Fibroblast of skin of left biceps (primary cell): ENCODE results near the gene CDC42BPA.
"Not testable (repeated sequence)": the region's sequence is repeated elsewhere in the genome, so short reads cannot be mapped to it uniquely, and the experiment has no call there.

Source experiments
- DNase-seq, 2 experiments: peaks; one replicate each; pipeline ENCODE4 v3.0.0-alpha.2; 2013; ENCODE audit warnings: low read depth in 2 of 2

CDC42BPA gene

DNA sequence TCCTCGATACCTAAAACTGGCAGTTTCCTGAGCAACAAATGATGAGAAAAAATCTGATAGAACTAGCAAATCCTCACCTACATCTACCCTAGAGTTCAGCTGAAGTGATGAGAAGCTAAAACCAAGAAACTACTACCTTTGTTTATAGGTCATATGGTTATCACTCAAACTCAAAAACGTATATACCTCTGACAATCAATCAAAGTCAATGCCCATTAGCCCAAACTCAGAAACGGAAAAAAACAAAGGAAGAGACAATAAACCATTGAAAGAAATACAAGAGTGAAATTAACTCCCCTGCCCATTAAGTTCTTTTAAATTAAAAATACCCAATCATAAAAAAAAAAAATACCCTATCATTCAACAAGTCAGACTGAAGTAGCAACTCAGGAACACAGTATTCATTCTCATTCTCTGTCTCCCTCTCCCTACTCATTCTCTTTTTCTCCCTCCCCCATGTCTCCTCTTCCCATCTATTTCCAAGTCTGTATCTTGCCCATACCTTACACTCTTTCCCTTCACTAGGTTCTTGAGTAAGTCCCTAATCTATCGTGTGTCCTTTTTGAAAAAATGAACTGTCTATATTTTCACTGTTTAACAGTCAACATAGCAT is 6.8 kb downstream of the CDC42BPA start:
- no peak for DNase-seq

DNA sequence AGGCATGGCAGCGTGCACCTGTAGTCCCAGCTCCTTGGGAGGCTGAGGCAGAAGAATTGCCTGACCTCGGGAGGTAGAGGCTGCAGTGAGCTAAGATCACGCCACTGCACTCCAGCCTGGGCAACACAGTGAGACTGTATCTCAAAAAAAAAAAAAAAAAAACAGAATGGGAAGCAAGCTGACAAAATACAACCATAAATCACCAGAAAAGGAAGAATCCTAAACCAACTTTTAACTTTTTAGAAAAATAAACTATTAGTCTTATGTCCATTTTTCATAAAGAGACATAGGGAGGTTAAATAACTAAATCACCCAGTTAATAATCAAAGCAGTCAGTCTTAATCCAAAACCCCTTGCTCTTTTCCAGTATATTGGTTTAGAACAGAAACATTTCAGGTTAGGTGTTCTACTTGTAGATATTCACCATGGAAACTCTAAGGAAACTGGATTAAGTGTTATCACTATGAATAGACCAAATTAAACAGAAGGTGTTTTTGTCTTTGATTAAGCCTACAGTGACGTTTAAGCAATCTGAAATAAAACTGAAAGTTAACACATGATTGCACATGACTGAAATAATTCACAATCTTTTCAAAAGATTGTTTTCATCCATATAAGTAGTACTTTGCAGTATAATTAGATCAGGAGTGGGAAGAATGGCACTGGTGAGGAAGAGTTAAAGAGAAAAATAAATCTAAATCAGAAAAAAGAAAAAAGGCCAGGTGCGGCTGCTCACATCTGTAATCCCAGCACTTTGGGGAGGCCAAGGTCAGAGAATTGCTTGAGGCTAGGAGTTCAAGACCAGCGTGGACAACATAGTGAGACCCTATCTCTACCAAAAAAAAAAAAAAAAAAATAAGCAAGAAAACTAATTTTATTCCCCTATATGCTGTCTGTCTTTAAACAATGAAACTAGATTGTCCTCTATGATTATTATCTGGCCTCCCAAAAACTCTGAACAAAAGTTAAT is 9.6 kb downstream of the CDC42BPA start:
- no peak for DNase-seq

DNA sequence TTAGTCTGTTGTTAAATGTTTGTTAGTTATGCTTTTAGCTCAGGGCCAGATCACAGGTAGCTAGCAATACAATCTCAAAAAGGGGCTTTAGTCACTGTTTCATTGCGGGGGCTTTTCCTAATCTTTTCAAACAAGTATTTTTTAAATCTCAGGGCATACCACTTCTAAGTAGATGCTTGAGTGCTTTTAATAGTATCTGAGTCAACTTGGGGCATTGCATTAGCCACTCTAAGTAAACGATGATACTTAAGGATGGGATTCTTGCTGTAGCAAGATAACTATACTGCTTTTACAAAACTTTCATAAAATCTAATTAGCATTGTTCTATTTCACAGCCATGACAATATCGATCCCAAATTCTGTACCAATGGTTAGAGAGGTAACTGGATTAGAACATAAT is 11.6 kb downstream of the CDC42BPA start:
- DNase-seq = no peak

- no peak for DNase-seq
These were observed 12.2 kb downstream of the CDC42BPA start for GRCh38 chr1:227305894-227306626.

DNA sequence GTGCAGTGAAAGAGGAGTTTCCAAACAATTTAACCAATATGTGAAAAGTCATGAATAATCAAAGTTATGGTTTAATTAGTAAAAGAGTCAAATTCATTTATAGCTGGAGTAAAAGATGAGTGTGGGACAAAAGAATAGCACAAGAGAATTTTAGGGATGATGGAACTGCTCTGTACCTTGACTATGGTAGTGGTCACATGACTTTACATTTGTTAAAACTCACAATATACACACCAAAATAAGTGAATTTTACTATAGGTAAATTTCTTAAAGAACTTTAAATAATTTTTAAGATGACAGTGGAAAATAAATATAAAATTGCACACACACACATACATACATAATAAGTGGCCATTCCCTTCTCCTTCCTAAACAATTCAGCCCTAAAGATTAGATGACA is 13.6 kb downstream of the CDC42BPA start:
- no peak for DNase-seq

GRCh38 chr1:227303662-227304061 is 14.6 kb downstream of the CDC42BPA start:
- DNase-seq = no peak

DNA sequence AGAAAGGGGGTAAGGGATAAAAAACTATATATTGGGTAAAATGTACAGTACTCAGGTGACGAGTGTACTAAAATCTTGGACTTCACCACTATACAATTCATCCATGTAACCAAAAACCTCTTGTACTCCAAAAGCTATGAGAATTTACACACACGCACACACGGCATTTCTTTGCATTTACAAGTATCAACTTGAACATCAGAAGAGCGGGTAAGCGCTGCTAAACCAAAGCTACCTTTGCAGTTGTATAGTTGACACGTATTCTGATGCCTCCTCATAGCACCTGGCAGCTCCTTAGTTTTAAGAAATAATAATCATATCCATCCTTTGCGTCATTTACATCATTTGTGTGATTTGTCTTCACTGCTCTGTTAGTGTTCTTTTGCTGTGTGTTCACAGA is 17.6 kb downstream of the CDC42BPA start:
- DNase-seq = no peak

DNA sequence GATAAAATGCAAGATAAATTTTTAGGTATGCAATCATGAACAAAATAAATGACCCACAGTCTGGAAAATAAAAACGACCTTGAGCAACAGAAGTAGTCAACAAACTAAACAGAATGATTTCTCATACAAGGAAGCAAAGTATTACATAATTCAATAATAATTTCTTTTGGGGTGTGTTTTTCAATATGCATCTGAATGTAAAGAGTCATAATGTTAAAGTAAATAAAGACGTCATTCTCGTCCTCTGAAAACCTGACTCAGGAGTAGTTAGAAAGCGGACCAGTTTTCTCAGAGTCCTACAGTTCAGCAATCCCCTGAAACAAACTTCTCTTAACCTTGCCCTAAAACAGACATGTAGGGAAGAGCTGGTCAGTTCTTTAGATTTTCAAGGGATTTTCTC is 18.6 kb downstream of the CDC42BPA start:
- DNase-seq = no peak

GRCh38 chr1:227299241-227299627 is 19.1 kb downstream of the CDC42BPA start:
- peak in 1 of 2 experiments; percentile 25 for DNase-seq

DNA sequence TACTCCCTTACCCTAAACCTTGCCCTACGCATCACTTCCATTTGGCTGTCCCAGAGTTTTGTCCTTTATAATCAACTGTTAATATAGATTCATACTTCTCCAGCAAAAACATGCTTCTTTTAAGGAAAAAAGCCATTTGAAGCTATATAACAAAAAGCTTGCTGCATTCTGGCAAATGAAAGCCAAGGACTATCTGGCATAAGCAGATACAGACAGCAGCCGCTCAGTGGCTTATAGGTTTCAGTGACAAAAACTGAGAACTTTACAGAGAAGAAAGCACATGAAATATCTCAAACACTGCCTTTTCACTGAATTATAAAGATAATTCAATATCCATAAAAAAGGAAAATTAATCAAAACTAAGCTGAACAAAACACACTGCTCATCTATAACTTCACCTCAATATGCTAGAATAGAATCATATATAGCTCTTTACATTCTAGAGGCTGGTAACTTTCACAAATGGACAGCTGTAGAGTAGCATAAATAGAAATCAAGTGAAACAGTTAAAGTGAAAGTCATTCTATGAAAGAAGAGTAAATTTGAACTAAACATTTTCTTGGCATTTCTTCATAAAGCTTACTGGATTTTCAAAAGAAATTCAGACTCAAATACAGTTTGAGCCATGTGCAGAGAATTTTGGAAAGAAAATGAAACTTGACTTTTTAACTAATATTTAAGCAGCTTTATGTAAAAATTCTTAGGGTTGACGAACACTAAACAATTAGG is 19.6 kb downstream of the CDC42BPA start:
- no peak for DNase-seq

DNA sequence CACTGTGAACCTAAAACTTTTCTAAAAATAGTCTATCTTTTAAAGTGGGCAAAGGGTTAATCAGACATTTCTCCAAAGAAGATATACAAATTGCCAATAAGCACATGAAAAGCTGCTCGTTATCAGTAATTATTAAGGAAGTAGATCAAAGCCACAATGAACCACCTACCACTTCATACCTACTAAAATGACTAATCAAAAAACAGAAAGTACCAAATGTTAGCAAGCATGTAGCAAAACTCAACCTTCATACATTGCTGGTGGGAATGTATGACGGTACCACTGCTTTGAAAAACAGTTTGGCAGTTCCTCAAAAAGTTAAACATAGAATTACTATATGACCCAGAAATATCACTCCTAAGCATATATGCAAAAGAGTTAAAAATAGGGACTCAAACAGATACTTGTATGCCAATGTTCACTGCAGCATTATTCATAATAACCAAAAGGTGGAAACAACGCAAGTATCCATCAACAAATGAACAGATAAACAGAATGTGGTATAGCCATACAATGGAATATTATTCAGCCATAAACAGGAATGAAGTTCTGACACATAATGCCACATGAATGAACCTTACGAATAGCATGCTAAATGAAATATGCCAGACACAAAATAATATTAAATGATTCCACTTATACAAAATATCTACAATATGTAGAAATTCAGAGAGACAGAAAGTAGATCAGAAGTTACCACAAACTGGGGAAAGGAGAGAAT is 21.1 kb downstream of the CDC42BPA start:
- no peak for DNase-seq

DNA sequence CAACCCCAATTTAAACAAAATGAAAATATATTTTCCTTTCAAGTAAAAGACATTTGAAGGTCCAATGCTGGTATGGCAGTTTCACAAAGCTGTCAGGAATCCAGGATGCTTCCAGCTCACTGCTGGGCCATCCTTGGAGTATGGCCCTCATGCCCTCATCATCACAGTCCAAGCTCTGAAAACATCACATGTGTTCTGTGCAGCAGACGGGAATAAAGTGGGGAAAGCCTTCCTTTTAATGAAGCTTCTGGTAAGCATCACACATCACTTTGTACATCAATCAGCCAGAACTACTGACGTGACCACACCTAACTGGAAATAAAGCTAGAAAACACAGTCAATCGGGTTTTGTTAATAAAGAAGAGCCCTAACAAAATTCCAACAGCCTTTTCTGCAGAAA is 22.7 kb downstream of the CDC42BPA start:
- DNase-seq = no peak

DNA sequence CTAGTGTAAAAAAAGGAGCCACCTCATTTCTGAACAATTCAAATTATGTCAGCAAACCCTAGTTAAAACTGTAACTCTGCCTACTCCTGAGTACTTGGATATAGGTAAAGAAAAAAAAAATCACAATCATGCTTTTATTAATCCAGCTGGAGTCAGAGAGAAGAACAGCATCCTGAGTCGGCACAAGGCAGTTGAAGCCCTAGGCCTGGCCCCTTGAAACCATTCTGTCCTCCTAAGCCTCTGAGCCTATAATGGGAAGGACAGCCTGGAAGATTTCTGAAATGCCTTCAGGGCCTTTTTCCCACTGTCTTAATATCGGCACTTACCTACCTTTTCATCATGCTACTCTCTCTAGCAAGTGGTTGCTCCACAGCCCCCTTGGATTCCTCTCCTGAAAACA is 32.5 kb downstream of the CDC42BPA start:
- DNase-seq = no peak

DNA sequence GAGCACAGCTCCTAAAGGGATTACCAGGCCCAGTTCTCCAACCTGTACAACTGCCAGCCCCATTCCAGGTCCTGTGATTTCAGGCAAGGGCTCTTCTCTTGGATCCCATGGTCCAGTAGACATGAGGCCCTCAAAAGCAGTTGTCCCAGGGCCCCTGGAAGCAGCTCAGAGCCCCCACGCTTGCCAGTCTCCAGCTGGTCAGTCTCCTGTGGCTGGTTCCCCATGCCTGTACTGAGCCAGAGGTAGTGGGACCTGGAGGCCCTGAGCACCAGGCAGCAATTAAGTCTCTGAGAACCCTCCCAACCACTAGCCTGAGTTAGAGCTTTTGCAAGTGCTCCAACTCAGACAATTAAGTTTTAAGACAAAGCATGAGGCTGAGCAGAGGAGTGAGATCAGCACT is 36.9 kb downstream of the CDC42BPA start:
- DNase-seq = no peak

DNA sequence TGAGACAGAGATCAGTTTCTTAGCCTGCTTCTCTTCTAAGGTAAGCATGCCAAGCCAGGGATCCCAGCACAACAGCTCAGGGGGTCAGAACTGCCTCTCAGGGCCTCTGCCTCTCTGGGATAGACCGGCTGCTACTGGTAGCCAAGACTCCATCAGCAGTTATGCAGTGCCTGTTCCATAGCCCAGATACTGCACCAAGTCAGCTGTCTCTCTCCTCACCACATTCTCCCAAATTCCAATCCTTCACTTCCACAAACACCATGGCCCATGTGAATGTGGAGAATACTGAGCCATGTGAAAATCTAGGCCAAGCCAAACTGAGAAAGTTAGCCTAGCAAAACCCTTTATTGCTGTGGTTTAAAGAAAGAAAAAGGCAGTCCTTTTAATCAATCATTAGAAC is 37.5 kb downstream of the CDC42BPA start:
- DNase-seq = no peak

- not testable (repeated sequence) for DNase-seq
These were observed 42.1 kb downstream of the CDC42BPA start for GRCh38 chr1:227276156-227276693.

DNA sequence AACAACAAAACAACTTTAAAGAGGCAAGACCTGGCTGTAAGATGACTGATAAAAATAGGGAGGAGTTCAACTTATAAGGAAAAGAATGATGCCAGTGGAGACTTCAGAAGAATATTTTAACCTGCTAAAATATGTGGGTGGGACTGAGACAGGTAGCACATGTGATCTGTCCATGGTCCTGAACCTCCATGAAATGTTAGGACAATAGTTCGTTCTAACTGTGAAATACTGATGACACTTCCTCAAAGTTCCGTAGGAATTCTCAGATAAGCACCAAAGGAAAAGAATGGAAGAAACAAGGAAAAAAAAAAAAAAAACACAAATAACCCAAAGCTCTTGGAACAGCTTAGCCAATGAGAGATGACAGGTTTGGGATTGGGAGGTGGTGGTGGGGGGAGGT is 44.7 kb downstream of the CDC42BPA start:
- no peak for DNase-seq

GRCh38 chr1:227272428-227272827 is 45.9 kb downstream of the CDC42BPA start:
- no peak for DNase-seq

- DNase-seq = peak in 1 of 2 experiments; percentile 6
These were observed 47.7 kb downstream of the CDC42BPA start for GRCh38 chr1:227270554-227270953.

DNA sequence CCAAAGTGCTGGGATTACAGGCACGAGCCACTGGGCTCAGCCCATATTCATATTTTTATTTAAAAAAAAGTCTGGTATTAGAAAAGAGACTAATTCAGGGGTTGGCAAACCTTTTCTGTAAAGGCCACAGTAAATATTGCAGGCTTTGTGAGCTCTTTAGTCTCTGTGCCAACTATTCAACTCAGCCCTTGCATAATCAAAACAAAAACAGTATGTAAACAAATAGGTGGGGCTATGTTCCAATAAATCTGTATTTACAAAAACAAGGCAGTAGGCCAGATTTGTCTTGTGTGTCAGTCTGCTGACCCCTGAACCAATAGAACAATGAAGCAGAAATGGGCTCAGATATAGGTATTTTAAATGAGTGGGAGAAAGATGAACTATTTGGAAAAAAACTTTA is 49.3 kb downstream of the CDC42BPA start:
- DNase-seq = no peak

- DNase-seq = no peak
These were observed 52.4 kb downstream of the CDC42BPA start for GRCh38 chr1:227265891-227266290.
